ENCODE measurements around the gene PAX5.

The PAX5 gene

DNA sequence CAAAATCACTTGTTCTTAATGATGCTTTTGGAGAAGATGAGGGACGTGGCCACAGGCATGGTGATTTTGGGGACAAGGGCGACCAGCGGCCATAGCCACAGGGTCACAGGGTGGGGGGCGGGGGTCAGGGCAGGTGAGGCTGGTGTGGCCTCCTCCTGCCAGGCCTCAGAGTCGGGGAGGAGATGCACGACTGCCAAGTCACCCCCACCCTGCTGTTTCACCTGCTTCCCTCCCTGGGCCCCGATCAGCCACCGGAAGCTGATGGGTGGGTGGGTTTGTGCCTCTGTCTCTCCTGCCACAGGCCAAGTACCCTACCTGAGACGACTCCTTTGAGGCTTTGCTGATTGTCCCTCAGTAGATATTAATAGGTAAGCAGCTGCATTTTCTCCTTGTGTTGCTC is 199.3 kb downstream of the PAX5 start:
- no peak for DNase-seq (ENCODE audit: low spot score)

DNA sequence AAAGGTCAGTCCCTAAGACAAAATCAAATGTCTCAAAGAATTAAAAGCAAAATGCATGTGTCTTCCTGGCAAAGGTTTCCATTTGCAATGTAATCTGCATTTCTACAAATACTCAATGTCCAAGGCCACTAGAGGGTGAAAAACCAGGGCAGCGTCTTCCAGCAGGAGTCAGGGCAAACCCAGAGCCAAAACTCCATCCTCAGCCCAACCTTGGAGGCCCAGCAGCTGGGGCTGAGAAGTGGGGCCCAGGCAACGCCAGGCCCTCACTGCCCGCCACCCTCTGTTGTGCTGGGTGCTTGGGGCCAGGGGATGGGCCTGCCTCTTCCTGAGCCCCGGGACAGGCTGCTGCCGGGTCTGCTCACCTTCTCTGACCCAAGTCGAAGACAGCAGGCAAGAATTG is 200.1 kb downstream of the PAX5 start:
- DNase-seq (ENCODE audit: low spot score), result no peak

DNA sequence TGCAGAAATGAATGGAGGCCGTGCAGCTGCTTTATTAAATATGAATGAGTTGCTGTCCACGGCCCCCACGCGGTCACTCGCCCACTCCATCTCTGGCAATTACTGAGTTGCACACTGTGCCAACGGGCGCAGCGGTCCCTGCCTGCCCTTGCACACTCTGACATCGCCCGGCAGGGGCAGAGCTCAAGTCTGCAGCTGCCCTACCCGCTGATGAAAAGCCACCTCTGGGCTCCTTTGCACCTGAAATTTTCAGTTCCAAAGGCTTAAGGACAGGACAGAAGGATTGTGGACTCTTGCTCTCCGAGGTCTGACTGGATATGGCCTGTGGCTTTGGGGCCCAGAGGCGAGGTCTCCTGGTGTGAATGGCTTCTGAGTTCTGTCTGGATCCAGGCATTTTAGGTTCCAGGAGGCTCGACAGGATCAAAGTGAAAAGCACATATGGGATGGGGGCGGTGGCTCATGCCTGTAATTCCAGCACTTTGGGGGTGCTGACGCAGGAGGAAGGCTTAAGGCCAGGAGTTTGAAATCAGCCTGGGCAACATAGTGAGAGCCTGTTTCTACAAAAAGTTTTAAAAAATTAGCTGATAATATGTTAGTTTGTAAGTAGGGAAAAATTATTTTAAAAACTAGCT is 201.8 kb downstream of the PAX5 start:
- no peak for DNase-seq (ENCODE audit: low spot score)

DNA sequence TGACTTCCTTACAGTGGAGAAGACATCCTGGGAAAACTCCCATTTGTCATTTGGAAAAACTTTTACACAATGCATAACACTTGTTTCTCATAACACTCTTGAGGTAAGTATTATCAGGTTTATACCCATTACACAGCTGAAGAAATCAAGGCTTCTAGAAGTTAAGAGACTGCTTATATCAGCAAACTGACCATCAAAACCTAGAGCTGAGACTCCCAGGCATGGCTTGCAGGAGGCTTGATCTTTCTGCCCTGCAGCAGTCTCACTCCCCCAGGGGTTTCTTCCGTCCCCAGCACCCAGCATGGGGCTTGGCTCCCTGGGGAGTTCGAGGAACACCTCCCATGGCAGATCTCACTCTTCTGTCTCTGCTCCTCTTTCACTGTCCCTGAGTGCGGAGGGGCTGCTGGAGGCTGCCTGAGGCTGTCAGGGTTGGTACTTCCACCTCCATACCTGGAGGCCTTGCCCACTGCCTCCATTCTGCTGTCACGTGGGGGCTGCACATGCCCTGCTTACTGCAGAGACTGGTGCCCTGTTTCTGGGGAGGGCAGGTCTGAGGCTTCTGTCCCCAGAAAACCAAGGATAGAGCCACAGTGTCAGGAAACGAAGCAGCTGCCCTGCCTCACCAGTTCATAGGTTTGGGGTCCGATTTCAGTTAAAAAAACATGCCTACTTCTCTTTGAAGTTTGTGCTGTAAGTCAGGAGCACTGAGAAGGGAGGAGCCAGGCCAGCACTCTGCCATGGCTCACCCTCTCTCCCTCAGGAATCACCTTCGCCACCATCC is 202.5 kb downstream of the PAX5 start:
- DNase-seq (ENCODE audit: low spot score), result no peak

DNA sequence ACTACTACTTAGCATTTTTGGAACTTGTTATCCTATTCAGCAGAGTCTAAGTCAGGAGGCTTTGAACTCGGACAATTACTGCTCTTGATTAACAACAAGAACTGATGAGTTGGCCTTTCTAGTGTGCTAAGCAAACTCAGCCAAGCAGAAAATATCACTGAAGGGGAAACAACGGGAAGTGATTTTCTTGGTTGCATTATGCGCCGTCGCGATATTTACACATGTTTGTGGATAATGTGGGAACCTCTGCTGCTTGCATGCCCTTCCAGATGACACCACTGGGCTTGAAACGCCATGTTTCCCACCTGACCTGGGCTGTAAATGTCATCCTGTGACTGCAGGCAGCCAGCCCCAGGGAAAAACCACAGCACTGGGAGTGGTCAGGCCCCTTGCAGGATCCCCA is 205.5 kb downstream of the PAX5 start:
- DNase-seq (ENCODE audit: low spot score), result no peak

DNA sequence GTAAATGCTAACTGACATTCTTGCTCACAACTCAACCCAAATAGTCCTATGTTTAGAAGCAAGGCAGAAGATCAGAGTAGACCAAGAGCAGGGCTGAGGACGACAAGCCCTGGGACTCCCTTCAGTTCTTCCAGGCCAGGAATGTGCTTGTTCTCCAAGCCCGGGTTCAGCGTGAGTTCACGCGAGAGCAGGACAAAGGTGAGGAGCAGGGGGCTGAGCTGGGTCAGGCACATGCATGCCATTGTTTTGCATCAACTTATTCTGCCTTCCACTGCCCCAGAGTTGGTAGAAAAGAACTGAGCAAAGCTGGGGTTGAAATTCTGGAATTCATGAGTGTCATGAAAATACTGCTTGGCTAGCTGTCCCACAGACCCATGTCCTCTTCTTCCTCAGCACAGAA is 206.5 kb downstream of the PAX5 start:
- DNase-seq (ENCODE audit: low spot score), result no peak

DNA sequence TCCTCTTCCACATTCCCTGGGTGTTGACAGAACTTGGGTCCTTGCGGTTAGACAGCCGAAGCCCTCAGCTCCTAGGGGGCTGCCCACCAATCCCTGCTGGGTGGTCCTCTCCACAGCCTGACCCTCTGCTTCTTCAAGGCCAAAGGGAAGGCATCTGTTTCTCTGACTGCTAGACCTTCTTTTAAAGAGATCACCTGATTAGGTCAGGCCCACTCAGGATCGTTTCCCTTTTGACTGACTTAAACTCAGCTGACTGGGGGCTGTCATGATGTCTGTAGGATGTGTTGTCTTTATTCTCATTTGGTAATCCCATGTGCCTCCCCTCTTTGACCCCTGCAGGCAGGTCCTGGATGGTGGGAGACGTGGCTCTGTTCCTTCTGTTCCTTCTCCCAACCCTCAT is 207.5 kb downstream of the PAX5 start:
- no peak for DNase-seq (ENCODE audit: low spot score)

DNA sequence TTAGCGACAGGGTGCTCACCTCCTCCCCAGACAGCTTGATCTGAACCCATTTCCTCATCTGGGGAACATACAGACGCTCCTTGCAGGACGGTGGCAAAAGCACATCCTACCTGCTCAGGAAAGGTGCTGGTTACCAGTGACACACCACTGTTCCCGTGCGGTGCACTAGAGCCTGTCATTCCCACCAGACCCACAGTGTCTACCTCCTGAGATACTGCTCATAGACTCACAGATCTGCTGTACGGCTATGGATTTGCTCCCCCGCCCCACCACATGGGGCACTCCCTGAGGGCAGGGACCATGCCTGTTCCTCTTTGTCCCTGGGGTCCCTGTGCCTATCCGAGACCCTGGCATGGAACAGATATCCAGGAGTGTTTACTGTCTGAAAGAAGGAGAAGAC is 208.9 kb downstream of the PAX5 start:
- no peak for DNase-seq (ENCODE audit: low spot score)

DNA sequence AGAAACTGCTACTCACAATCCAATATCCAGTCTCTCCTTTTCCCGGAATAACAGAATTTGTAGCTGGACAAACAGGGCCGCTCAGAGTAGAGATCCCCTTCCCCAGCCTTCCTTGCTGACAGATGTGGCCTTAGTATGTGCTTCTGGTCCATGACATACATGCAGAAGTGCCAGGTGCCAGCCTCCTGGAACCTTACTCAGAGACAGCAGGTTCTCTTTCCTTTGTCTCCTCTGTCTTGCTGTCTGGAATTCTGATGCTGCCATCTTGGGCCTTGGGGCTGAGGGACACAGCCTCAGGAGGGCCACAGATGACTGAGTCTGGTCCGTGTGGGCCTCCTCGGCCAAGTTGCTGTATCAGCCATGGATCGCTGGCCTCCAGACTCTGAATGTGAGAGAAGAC is 210.1 kb downstream of the PAX5 start:
- no peak for DNase-seq (ENCODE audit: low spot score)

DNA sequence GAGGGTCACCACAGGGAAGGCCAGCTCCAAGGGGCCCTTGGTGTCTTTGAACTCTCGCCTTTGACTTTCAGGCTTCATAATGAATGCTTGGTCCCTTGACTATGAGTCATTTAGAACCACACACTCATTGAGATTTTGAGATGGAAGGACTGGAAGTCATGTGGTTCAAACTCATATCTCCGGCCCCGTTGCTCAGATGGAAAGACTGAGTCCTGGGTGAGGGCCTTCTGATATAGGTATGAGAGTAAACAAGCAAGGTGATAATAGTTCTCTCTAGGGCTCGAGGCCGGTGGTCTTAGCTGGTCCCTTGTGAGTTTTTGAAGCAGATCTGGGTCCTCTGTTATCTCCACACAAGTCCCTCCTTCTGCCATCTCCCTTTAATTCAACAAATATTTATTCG is 210.6 kb downstream of the PAX5 start:
- DNase-seq (ENCODE audit: low spot score), result no peak

DNA sequence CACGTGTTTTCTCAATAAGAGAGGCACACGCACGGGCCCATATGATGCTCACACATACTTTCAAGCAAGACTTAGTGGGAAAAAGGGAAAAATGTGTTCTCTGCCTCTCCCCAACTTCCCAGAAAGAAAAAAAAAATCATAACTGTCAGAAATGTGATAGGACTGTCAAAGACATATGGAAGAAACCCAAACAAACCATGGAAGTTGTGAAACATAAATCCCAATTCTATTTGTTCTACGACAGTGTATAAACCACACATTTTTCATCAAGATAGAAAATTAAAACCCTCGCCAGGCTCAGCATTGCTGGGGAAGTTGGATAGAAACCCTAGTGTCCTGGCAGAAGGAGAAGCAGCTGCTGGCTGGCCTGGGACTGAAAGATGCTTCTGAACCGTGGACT is 211.9 kb downstream of the PAX5 start:
- DNase-seq (ENCODE audit: low spot score), result no peak

DNA sequence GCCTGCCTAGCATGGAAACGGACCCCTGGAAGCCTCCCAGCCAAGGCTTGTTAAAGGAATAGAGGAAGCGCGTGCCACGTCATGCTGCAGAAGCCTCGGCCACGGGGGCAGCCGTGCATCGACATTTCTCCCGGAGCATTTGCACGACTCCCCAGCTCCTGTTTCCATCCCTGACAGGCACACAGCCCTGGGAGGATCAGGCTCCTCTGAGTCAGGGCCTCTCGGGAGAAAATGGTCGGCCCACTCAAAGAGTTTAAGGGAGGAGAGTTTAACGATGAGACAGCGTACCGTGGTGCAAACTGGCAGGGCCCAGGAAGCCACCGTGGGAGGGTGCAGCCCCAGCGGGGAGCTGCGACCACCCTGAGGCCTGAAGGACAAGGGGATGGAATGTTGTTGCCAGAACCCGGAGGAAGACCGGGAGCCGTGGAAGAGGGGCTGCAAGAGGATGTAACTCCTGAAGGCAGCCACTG is 213.6 kb downstream of the PAX5 start:
- no peak for DNase-seq (ENCODE audit: low spot score)

DNA sequence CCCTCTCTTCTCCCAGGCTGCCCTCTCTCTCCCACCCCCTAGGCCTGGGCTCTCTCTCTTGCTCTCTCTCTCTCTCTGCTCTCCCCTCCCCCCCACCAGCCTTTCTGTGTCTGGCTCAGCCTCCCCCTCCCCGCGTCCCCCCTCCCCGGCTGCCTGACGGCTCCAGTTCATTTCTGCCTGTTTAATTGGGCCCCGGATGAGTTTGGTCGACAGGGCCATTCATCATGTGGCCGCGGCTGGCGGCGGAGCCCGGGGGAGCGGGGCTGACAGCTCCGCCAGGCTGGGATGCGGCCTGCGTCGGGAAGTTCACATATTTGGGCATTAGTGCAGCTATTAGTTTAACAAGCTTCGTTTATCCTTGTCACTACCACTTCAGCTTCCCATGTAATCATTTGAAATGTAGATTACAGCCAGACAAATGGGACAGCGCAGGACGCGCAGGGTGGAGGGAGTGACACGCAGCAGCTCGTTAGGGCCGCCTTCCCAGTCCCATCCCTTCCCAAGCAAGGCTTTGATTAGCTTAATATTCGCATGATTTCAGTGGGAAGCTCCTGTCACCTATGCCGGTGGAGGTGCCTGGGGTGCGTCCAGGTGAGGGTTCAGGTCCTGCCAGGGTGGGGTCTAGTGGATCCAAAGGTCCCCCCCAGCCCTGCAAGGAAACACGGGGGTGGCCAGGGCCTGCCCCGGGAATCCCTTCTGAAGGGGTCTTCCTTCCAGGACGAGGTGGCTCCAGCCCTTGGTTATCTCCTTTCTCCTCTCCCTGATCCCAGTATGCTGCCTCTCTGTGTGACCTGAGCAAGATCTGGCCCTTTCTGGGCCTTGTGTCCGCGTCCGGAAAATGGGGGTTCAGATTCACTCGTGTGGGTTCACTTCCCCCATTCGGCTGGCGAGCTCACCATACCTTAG is 214.8 kb downstream of the PAX5 start:
- no peak for DNase-seq (ENCODE audit: low spot score)

DNA sequence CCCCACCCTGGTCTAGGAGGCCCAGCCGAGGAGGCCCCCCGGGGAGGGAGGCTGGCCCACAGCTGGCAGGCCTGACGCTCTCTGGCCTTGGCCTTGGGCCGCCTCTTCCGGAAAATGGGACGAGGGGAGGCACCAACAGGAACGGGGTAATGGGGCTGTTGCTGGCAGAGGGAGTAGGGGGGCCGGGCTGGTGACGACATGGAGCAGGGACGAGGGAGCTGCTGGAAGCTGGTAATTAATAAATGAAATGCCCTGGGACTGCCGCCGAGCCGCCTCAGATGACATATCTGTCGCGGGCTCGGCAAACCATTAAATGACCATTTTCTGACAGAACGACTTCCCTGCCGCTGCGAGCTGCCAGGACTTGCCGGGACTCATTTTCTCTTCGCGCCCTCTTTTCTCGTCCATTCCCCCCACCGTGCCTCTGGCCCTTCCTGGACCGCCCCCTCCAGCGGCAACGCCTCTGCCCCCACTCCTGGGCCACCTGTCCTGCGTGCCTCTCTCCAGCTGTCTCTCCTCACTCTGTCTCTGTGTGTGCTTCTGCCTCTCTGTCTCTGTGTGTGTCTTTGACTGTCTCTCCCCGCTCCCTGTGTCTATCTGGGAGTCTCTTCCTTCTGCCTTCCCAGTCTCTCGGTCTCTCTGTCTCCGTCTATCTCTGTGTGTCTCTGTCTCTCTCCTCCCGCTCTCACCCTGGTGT is 215.7 kb downstream of the PAX5 start:
- no peak for DNase-seq (ENCODE audit: low spot score)

DNA sequence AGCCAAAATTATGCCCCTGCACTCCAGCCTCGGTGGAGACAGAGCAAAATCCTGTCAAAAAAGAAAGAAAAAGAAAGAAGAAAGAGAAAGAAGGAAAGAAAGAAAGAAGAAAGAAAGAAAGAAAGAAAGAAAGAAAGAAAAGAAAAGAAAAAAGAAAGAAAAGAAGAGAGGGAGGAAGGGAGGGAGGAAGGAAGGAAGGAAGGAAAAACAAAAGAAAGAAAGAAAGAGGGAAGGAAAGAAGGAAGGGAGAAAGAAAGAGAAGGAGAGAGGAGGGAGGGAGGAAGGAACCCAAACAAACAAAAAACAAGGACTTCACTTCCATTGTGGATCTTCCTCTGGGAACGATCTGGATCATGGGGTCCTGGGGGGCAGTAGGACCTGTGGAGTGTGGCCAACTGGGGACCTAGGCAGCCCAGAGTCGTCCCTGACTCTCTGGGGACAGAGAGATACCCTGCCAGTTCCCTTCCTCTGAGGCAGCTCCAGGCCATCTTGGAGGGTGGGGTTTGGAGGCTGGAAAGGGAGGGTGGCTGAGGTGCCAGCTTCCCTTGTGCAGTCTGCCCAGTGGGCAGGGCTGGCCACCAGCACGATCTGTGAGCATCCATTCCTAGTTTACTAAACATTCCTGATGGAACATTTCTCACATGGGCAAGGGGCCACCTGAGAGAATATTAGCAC is 216.8 kb downstream of the PAX5 start:
- no peak for DNase-seq (ENCODE audit: low spot score)

DNA sequence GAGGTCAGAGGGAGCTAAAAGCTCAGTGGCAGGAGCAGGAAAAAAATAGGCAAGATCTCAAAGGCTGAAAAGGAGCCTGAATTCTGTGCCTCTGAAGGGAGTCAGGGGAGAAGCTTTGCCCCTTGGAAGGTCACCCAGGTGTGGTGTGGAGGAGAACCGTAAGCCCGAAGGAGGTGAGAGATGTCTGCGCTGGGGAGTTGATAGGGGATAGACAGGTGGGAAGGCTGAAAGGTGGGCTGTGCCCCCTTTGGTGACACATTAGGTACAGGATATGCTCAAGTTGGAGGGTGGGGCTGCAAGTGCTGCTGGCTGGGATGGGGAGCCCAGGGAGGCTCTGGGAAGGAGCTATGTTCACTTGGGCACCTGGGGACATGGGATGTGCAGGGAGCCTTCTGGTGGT is 217.7 kb downstream of the PAX5 start:
- DNase-seq (ENCODE audit: low spot score), result no peak

DNA sequence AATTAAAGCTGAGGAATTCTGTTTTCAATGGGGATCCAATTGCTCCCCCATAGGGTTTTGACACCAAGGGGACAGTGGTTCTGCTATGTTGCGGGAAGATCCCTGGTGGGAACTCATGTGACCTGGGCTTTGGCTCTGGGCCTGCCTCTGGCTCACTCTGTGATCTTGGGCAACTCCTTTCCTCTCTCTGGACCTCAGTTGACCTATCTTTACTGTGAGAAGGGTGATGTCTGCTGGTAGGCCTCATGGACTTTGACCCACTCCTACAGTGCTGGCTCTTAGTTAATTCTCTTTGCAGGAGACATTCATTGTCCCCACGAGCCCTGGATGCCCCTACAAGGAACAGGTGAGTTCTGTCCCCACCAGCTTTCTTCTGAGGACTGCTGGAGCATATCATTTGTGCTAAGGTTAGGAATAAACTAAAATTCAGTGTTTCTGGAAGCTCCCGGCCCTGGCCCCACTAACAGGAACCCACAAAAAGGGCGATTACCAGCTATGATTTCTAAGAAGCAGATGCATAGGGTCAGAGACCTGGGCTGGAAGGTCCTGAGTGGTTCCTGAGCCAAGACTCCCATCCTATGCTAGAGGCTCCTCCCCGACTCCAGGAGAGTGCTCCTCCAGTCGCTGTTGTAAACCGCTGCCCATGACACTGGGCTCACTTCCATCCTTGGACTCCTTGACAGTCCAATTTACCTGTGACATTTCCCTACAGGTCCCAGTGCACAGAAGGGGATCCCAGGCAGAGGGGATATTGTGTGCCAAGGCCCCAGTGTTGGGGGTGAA is 218.3 kb downstream of the PAX5 start:
- peak; percentile 18 for DNase-seq (ENCODE audit: low spot score)

DNA sequence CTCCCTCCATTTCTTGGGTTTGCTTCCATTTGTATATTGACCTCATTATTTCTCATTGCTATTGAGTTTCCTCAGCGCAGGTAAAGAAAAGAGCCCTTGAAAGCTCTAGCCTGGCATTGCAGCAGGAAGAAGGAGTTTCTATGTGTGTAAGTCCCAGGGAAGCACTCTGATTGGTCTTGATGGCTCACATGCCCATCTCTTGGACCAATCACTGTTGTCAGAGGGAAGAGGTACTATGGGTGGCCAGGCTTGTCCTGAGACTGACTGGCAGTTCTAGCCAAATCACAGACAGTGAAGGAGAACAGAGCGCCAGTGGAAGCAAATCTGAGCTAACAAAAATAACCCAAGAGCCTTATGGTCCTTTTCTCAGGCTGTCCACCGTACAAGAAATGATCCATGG is 219.0 kb downstream of the PAX5 start:
- DNase-seq (ENCODE audit: low spot score), result no peak

DNA sequence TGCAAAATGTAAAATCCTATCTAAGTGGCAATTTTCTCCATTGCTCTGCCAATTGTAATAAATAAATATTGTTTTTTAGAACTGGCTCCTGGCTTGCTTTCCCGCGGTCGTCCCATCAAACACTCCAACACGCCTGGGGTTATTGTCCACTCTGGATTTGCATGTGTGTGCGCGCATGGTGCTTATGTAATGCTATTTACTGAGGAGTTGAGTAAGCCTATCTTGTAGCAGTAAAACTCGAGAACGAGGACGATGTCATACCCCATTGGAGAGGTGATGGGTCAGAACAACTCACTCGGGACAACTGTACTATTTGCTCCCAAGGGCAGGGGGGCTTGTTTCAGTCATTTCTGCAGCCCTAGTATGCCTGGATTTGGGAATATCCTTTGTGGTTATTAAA is 220.9 kb downstream of the PAX5 start:
- no peak for DNase-seq (ENCODE audit: low spot score)

DNA sequence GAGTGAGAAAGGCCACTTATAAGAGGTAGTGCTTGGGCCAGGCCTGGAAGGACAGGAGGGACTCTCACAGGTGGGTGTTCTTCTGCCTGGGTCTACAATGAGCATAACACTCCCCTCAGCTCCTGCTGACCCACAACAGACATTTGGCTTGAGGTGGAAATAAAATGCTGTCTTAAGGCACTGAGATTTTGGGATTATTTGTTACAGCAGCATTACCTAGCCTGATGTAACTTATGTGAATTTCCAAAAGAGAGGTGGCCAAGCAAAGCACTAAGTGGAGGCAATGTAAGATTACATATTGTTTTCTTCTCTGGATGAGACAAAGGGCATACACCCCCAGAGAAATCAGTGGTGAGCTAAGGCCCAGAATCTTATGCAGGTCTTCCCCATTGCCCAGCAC is 221.5 kb downstream of the PAX5 start:
- DNase-seq (ENCODE audit: low spot score), result no peak

DNA sequence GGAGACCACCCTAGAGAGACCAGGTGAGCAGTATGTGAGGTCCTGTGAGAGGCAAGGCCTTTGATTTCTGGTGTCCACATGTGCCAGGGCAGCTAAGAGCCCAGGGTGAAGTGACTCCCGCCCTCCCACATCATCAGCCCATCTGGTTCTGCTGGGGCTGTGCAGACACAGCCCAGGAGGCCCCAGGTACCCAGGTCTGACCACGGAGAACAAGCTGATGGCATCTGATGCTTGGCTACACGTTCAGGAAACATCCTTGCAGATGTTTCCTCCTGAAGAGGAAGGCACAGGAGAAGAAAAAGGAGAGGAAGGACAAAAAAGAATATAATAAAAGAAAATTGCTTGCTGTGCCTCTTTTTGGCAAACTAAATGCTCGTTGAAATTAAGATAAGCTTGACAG is 225.8 kb downstream of the PAX5 start:
- DNase-seq (ENCODE audit: low spot score), result no peak
